GM19328 (cell line): ENCODE measurements around the gene SMOC2.

Source experiments
- ATAC-seq: cut with Tn5 transposase; IDR thresholded peaks from one replicate; pipeline ENCODE4 v1.9.1; 2021; ENCODE audit warnings: mild to moderate bottlenecking, moderate library complexity; ENCODE audit not compliant: unreplicated experiment

Gene SMOC2

GRCh38 chr6:168479421-168479820 is 38.4 kb downstream of the SMOC2 start:
- no peak for ATAC-seq

GRCh38 chr6:168480481-168480880 is 39.5 kb downstream of the SMOC2 start:
- ATAC-seq = no peak

- ATAC-seq = no peak
These were observed 44.8 kb downstream of the SMOC2 start for GRCh38 chr6:168485818-168486217.

- no peak for ATAC-seq
These were observed 49.8 kb downstream of the SMOC2 start for GRCh38 chr6:168490757-168491156.

GRCh38 chr6:168493976-168494375 is 53.0 kb downstream of the SMOC2 start:
- no peak for ATAC-seq

- no peak for ATAC-seq
These were observed 53.7 kb downstream of the SMOC2 start for GRCh38 chr6:168494726-168495125.

- ATAC-seq = no peak
These were observed 54.1 kb downstream of the SMOC2 start for GRCh38 chr6:168495133-168495532.

GRCh38 chr6:168495636-168496035 is 54.7 kb downstream of the SMOC2 start:
- no peak for ATAC-seq

- ATAC-seq = no peak
These were observed 55.4 kb downstream of the SMOC2 start for GRCh38 chr6:168496139-168496996.

- ATAC-seq = no peak
These were observed 56.0 kb downstream of the SMOC2 start for GRCh38 chr6:168496997-168497331.

- no peak for ATAC-seq
These were observed 56.4 kb downstream of the SMOC2 start for GRCh38 chr6:168497381-168497780.

GRCh38 chr6:168498161-168498843 is 57.3 kb downstream of the SMOC2 start:
- no peak for ATAC-seq

- ATAC-seq = no peak
These were observed 58.2 kb downstream of the SMOC2 start for GRCh38 chr6:168499045-168499650.

GRCh38 chr6:168500519-168500918 is 59.5 kb downstream of the SMOC2 start:
- ATAC-seq = no peak

- ATAC-seq = no peak
These were observed 60.6 kb downstream of the SMOC2 start for GRCh38 chr6:168501561-168501960.

GRCh38 chr6:168504366-168504765 is 63.4 kb downstream of the SMOC2 start:
- ATAC-seq = no peak

GRCh38 chr6:168506460-168506859 is 65.5 kb downstream of the SMOC2 start:
- ATAC-seq = no peak

- no peak for ATAC-seq
These were observed 66.3 kb downstream of the SMOC2 start for GRCh38 chr6:168507297-168507696.

- ATAC-seq = no peak
These were observed 66.7 kb downstream of the SMOC2 start for GRCh38 chr6:168507730-168508129.

- no peak for ATAC-seq
These were observed 67.9 kb downstream of the SMOC2 start for GRCh38 chr6:168508903-168509302.

GRCh38 chr6:168513766-168514165 is 72.8 kb downstream of the SMOC2 start:
- no peak for ATAC-seq

- no peak for ATAC-seq
These were observed 73.2 kb downstream of the SMOC2 start for GRCh38 chr6:168514216-168514615.
